HepG2 (cell line): ENCODE results near the gene XAF1. TPM values are rescaled to one million over a fixed set of nuclear protein-coding genes. Genes with fewer than 3 reads are reported as not detected.

ENCODE experiments used
- GATAD1 ChIP-seq: IDR thresholded peaks from 2 replicates; pipeline ENCODE4 v1.6.1; 2016; ENCODE audit warnings: missing genetic modification reagents, missing compliant biosample characterization
- HNF4G ChIP-seq, 2 experiments: sonication (generic) in 1 of 2; formaldehyde crosslinking in 1 of 2; IDR thresholded peaks; 2 replicates each; pipeline versions ENCODE4 v1.4.0 to v1.6.1; 2011 to 2020; ENCODE audit warnings: borderline replicate concordance in 2 of 2, low read depth in 2 of 2, mild to moderate bottlenecking in 2 of 2, low read length in 1 of 2, missing genetic modification reagents in 1 of 2, moderate library complexity in 1 of 2
- ISL2 ChIP-seq: sonication (generic); formaldehyde crosslinking; IDR thresholded peaks from 2 replicates; pipeline ENCODE4 v1.5.0; 2020; ENCODE audit warnings: missing genetic modification reagents
- RCOR2 ChIP-seq: IDR thresholded peaks from 2 replicates; pipeline ENCODE4 v1.6.1; 2016; ENCODE audit warnings: missing biosample characterization, missing genetic modification reagents
- SOX5 ChIP-seq: IDR thresholded peaks from 2 replicates; pipeline ENCODE4 v1.6.1; 2016; ENCODE audit warnings: borderline replicate concordance
- THYN1 ChIP-seq: sonication (generic); formaldehyde crosslinking; IDR thresholded peaks from 2 replicates; pipeline ENCODE4 v1.8.1; 2023; ENCODE audit warnings: low read depth, mild to moderate bottlenecking, moderate library complexity, missing genetic modification reagents, borderline replicate concordance
- ZBTB7B ChIP-seq: sonication (generic); formaldehyde crosslinking; IDR thresholded peaks from 2 replicates; pipeline ENCODE4 v1.4.0; 2020; ENCODE audit warnings: missing genetic modification reagents
- ZIK1 ChIP-seq: sonication (generic); formaldehyde crosslinking; IDR thresholded peaks from 2 replicates; pipeline ENCODE4 v1.5.0; 2020; ENCODE audit warnings: mild to moderate bottlenecking, low read depth, missing genetic modification reagents, borderline replicate concordance
- ZNF264 ChIP-seq: sonication (generic); formaldehyde crosslinking; IDR thresholded peaks from 2 replicates; pipeline ENCODE4 v1.4.0; 2020; ENCODE audit warnings: missing genetic modification reagents
- ZNF292 ChIP-seq: sonication (generic); formaldehyde crosslinking; IDR thresholded peaks from 2 replicates; pipeline ENCODE4 v1.8.1; 2022; ENCODE audit warnings: mild to moderate bottlenecking, low read depth, missing genetic modification reagents, borderline replicate concordance
- ZNF569 ChIP-seq: sonication (generic); formaldehyde crosslinking; IDR thresholded peaks from 2 replicates; pipeline ENCODE4 v1.5.0; 2020; ENCODE audit warnings: mild to moderate bottlenecking, missing genetic modification reagents, moderate library complexity, borderline replicate concordance
- ZNF609 ChIP-seq: sonication (generic); formaldehyde crosslinking; IDR thresholded peaks from 2 replicates; pipeline ENCODE4 v1.4.0; 2020; ENCODE audit warnings: mild to moderate bottlenecking, missing genetic modification reagents, borderline replicate concordance
- ZNF839 ChIP-seq: sonication (generic); formaldehyde crosslinking; IDR thresholded peaks from 2 replicates; pipeline ENCODE4 v1.4.0; 2020; ENCODE audit warnings: missing genetic modification reagents, mild to moderate bottlenecking, borderline replicate concordance
- ZSCAN20 ChIP-seq: sonication (generic); formaldehyde crosslinking; IDR thresholded peaks from 2 replicates; pipeline ENCODE4 v1.4.0; 2020; ENCODE audit warnings: missing genetic modification reagents, mild to moderate bottlenecking, borderline replicate concordance
- polyA plus RNA-seq, 8 experiments: library from polyadenylated mRNA; depleted of rRNA in 3 of 8; stranded (reverse) in 7 of 8; unstranded in 1 of 8; fragments of >200 nt; fragmentation: Illumina TruSeq in 4 of 8; extraction: Trizol in 4 of 8; gene quantifications; 2 replicates each; pipeline versions ENCODE4 v1.2.1 to v1.2.3, GENCODE V29; 2011 to 2016; ENCODE audit warnings: low read depth in 4 of 8, missing spikeins in 1 of 8, mixed read lengths in 1 of 8; ENCODE audit not compliant: insufficient read depth in 1 of 8
- total RNA-seq, 5 experiments: library from RNA; depleted of rRNA; stranded (reverse); fragments of >200 nt; fragmentation: Illumina TruSeq; extraction: Trizol; gene quantifications; 2 replicates each; pipeline ENCODE4 v1.2.3, GENCODE V29; 2016; ENCODE audit warnings: low read depth in 1 of 5
- TF ChIP-seq, protein P1 (sequence below): sonication (generic); formaldehyde crosslinking; IDR thresholded peaks from 2 replicates; pipeline ENCODE4 v1.4.0; 2020; ENCODE audit warnings: missing genetic modification reagents

Gene XAF1
- total and polyA plus RNA-seq, 2 of the 13 experiments (the other 11 are each of a cell fraction or from before 2014, with no cell fraction given) = 1.2 to 2.4 TPM

DNA sequence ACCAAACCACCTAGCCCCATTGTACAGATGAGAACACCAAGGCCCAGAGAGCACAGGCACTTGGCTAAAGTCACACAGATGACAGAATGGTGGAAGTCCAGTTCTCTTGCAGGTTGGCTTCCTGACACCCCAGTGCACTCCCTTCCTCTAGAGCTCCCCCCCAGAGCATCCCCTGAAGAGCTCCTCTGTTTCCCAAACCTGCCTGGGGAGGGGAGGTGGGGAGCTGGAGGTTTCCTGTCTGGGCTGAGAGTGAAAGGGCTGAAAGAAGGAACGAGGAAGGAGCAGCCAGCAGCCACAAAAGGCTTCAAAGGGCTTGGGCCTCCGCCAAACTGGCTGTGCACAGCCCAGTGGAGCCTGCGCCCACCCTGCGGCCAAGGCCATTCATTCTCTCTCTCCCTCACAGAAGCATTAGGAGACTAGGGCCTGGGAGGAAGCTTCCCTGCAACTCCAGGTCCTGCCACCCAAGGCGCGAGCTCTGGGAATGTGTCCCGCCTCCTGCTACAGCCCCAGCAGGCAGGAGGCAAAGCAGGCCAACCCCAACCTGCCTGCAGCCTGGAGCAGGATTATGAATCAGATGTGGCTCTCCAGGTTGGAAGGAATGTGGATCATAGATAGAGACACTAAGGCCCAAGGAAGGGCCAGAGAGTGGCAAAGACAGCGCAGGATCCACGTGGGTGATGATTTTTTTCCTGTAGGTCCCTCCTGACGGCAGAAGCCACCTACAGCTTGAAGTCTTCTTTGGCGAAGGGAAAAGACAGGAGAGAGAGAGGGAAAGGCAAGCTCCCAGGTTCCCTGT lies 43.6 kb upstream of the XAF1 start (continued):
- no peak for TF ChIP-seq ISL2 (CRISPR knock-in tag)
- TF ChIP-seq ZSCAN20 (CRISPR knock-in tag) = no peak
- peak; percentile 20; the same call in 1 of the 2 replicates for TF ChIP-seq SOX5 (CRISPR knock-in tag)
- TF ChIP-seq ZNF609 (CRISPR knock-in tag) = peak; percentile 17; the same call in 1 of the 2 replicates
- TF ChIP-seq ZNF569 (CRISPR knock-in tag) = no peak
- TF ChIP-seq ZNF839 (CRISPR knock-in tag) = 0 out of 2 replicates have a peak, but pooled peaks have one; percentile 16
- no peak for TF ChIP-seq THYN1
- 0 out of 2 replicates have a peak, but pooled peaks have one; percentile 53 for TF ChIP-seq ZNF264 (CRISPR knock-in tag)
- peak; percentile 13; the same call in 1 of the 2 replicates for TF ChIP-seq ZNF292
- peak; percentile 20; the same call in 1 of the 2 replicates for TF ChIP-seq ZIK1
- peak; percentile 63; the same call in 1 of the 2 replicates for TF ChIP-seq ZBTB7B (CRISPR knock-in tag)
- TF ChIP-seq RCOR2 (CRISPR knock-in tag) = peak; percentile 91; the same call in 1 of the 2 replicates
- TF ChIP-seq HNF4G (IDR thresholded peaks at IDR 0.05; ENCODE audit: borderline replicate concordance, low read depth, low read length) = no peak
- peak; percentile 42; the same call in 1 of the 2 replicates for TF ChIP-seq HNF4G (CRISPR knock-in tag; IDR thresholded peaks at IDR 0.05; ENCODE audit: borderline replicate concordance, low read depth)
- TF ChIP-seq, protein P1, sequence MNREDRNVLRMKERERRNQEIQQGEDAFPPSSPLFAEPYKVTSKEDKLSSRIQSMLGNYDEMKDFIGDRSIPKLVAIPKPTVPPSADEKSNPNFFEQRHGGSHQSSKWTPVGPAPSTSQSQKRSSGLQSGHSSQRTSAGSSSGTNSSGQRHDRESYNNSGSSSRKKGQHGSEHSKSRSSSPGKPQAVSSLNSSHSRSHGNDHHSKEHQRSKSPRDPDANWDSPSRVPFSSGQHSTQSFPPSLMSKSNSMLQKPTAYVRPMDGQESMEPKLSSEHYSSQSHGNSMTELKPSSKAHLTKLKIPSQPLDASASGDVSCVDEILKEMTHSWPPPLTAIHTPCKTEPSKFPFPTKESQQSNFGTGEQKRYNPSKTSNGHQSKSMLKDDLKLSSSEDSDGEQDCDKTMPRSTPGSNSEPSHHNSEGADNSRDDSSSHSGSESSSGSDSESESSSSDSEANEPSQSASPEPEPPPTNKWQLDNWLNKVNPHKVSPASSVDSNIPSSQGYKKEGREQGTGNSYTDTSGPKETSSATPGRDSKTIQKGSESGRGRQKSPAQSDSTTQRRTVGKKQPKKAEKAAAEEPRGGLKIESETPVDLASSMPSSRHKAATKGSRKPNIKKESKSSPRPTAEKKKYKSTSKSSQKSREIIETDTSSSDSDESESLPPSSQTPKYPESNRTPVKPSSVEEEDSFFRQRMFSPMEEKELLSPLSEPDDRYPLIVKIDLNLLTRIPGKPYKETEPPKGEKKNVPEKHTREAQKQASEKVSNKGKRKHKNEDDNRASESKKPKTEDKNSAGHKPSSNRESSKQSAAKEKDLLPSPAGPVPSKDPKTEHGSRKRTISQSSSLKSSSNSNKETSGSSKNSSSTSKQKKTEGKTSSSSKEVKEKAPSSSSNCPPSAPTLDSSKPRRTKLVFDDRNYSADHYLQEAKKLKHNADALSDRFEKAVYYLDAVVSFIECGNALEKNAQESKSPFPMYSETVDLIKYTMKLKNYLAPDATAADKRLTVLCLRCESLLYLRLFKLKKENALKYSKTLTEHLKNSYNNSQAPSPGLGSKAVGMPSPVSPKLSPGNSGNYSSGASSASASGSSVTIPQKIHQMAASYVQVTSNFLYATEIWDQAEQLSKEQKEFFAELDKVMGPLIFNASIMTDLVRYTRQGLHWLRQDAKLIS = peak; percentile 33; the same call in 1 of the 2 replicates
- TF ChIP-seq GATAD1 (CRISPR knock-in tag) = no peak
